ENCODE measurements around the gene DUOX1.

DUOX1 gene

DNA sequence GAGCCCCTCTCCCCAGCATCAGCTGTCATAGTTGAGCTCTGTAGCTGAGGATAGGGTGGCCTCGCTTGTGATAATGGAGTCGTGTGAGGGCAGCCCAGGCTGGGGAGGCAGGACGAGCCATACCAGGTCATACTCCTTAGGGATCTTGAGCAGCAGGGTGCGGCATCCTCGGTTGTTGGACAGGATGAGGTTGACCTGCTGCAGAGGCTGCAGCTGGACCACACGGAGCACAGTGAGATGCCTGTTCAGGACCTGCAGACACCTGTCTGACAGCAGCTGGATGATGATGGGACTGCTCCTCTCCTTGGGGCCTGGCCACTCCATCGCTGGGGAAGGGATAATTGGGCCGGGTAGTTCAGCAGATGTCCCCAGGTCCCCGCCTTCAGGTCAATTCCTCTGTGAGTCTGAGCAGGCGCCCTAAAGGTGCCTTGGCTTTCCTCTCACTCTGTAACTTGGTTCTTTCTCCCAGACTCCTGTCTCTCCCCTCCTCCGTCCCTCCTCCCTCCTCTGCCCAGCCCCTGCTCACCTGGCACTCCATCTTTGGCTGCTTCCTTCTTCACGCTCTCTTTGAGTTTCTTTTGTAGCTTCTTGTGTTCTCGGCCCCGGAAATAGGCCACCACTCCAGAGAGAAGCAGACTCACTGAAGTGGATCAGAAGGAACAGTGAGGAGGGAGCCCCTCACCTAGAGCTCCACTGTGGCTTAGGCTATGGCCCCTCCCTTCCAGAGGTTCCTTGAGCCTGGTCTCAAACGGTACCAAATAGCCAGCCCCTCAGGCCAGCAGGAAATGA is 23.6 kb upstream of the DUOX1 start:
- no peak for DNase-seq

DNA sequence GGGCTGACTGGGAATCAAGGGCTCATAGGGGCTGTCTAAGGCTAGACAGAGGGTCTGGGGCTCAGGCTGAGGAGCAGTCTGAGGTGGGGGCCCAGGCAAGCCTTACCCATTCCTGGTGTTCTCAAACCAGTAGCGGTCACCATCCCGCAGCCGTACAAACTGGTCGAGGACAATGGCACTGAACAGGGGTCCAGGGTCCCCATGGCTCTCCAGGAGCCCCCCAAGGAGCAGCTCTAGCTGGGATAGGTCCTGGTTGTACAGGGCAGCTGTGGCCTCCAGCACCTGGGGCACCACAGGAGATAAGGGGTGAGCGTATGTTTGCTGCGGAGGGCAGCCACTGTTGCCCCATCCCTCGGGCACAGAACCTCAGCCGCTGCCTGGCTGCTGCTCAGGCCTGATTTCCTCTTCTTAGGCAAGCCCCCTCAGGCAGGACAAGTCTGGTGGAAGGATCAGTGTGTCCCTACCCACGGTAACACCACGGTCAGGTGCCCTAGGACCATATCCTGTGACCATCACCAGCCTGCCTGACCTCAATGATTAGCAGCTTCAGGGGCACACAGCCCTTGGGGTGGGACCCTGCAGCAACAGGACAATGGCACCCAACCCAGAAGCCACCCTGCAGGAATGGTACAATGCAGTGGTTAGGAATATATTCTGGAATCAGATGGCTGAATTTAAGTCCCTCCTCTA is 21.7 kb upstream of the DUOX1 start:
- DNase-seq = no peak

DNA sequence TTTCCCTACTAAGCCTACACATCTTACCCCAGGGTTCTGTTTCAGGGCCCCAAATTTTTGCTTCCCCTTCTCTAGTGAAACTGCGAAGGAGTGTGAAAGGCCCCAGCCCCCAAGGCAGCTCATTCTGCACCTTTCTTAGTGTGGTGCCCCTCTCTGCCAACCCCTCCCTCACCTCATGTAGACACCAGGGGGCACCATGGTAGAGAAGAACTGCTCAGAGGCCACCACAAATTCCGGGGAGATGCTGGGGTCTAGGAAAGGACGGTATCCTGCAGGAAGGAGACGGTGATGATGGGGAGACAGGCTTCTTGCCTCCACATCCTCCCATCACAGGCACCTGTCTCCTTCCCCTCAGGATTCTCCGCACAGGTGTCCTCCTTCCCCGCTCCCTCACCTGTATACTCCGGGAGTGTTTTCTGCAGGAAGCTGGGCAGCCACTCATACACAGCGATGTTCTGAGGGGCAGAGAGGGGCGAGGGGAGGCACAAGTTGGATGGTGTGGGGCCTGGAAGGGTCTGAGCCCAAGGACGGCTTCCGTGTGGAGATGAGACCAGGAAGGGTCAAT is 19.5 kb upstream of the DUOX1 start:
- no peak for DNase-seq

DNA sequence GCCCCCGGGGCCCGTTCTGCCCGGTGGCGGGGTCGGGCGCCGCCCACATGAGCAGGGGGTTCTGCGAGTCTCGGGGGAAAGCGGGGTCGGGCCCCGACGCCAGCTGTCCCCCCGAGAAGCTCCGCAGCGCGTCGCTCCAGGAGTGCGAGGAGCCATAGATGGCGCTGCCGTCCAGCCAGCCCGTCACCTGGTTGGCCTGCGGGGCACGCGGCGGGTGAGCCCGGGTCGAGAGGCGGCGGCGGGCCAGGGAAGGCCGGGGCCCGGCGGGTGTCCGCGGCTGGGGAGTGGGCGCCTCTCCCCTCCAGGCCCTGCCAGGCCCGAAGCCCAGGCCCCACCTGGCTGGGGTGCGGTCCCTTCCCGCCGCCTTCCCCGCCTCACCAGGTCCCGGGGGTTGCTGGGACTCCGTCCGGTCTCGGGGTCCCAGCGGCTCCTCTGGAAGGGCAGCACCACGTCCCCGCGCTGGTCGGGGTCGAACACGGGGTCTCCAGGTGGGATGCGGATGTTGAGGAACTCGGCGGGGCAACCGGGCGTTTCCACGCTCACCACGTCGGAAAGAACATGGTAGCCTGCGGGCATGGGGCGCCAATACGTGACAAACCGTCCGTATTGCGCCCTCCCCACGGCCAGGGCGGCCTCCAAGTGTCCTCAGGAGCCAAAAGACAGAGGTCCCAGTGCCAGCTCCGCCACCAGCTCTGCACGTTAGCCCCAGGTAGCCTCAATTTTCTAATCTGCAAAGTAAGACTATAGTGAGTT is 18.2 kb upstream of the DUOX1 start:
- no peak for DNase-seq

DNA sequence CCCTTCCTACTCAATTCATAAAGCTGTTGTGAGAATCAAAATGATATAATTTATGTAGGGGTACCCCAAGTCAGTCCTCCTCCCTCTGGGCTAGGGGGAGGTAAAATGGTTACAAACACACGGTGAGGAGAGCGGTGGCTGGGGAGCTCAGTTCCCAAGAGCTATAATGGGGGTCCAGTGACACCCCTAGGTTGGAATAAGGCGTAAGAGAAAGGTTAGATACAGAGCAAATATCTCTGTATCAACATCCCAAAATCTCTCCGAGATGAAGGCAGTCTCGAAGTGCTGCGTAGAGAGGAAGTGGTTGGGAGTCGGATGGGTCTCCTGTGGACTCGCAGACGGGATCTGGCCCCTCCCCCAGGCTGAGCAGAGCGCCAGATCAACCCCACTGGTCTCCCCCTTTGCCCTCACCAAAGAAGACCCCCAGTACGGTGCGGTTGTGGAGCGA is 17.6 kb upstream of the DUOX1 start:
- DNase-seq = no peak

DNA sequence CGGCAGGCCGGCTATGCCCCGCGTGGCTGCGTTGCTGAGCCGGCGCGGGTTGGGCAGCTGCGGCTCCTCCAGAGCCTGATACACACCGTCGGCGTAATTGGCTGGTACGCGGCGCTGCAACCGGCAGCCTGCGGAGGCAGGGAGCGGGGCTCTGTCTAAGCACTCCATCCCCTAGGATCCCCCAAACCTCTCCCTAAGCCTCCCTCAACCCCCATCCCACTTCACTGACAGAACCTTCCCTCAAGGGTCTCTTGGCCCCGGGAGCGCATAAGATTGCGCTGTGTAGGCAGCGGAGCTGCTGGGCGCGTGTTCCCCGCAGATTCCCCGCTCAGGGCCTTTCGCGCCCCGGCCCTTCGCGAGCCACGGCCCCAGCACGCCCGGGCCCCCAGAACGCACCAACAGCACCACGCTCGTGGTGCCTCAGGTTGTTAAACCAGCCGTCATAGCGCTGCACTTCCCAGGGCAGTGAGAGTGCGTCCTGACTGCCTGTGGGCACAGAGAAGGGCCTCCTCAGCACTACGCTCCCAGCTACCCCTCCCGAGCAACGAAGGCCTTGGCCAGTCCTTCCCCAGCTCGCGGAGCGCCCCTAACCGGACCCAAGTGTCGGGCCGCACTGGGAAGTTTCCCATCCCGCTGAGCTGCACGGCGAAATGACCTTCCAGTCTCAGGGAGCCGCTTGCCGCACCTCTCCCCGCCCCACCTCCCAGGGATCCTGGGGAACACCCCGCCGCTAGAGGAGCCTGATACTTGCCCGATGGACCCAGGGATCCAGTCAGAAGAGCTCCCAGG is 17.0 kb upstream of the DUOX1 start:
- DNase-seq = no peak

DNA sequence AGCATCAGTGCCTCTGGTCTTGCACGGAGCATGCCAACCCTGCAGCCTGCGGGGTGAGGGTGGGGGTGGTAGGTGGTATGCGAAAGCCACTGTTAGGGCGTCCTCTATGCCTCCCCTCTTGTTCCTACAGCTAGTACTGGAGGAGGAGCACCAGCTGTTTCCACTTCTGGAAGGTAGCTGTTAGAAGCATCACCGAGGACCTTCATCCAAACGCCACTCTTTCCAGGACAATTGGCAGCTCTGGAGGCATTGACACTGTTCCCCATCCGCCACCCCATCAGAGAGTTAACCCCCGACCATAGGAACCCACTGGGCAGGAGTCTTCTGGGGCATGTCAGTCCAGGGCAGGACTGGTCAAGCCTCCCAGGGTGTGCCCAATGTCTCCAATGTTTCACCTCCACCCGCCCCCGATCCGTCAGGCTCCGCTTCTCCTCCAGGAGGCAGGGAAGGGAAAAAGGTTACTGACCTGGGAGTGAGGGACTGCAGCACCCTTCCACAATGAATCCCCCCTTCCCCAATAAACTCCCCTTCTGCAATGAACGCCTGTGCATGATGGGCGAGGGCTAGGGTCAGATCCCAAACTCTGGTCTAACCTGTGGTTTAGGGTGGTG is 16.3 kb upstream of the DUOX1 start:
- DNase-seq = no peak

DNA sequence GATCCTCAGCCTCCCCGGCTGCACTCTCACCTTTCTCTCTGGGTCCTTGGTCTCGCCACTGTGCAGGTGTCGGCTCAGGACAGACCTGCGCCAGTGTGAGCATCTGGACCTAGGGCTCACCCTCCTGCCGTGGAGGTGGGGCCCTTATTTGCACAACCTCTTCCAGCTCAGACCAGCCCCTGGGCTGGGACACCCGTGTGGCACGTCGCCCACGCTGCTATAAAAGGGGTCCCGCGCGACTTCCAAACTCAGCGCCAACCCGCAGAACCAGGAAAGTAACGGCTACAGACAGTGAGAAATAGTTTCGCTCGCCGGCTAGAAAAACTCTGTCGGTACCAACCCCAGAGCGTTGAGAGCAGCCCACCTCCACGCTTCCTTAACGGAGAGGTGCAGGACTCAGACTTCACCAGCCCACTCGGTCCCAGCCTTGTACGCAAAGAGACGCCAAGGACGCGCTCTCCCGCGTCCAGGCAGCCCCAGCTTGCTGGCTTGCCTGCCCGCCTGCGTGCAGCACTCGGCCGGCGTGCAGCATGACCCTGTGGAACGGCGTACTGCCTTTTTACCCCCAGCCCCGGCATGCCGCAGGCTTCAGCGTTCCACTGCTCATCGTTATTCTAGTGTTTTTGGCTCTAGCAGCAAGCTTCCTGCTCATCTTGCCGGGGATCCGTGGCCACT is 15.6 kb upstream of the DUOX1 start, which contains the start of the genes DUOX2 and DUOXA2:
DUOX2 (minus strand) TSS at position 97 of the 675 bp plus-strand sequence. CDS start 761 bp downstream, outside the sequence.
DUOXA2 (plus strand) TSS at position 251 of the 675 bp plus-strand sequence; CDS start at position 531, 280 bp downstream.
- no peak for DNase-seq

DNA sequence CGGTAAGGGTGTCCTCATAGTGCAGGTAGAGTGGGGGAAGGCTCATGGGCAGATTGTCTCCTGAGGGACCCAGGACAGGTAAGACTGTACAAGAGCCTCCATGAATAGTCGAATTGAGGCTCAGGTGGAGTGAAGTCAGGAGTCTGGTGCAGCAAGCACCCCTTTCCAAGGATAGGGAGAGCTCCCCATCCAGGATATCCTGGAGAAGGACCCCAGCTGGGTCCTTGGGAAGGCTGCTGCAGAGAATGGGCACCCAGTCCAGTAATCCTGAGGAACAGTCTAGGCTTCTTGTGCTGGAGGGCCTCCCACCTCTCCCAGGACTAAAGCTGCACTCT is 15.1 kb upstream of the DUOX1 start:
- no peak for DNase-seq

DNA sequence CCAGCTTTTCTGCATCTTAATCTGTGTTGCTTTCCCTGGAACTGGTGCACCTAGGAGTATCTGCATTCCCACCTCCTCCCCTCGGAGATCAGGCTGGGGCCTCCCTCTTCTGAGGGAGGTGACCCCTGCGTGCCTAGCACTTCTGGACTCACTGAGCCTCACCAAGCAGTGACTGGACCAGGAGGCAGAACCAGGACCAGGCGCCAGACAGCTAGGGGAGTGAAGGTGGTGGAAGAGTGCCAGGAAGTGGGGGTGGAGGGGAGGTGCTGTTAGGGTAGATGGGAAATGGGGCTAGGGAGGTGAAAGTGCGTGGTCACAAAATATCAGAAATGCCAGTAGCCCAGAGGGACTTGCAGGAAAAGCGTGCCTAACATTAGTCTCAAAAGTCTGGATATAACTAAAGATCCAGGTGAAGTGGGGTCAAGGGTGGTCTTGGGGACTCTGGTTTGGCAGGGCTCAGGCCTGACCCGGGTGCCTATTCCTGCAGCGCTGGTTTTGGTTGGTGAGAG is 14.4 kb upstream of the DUOX1 start:
- DNase-seq = no peak

DNA sequence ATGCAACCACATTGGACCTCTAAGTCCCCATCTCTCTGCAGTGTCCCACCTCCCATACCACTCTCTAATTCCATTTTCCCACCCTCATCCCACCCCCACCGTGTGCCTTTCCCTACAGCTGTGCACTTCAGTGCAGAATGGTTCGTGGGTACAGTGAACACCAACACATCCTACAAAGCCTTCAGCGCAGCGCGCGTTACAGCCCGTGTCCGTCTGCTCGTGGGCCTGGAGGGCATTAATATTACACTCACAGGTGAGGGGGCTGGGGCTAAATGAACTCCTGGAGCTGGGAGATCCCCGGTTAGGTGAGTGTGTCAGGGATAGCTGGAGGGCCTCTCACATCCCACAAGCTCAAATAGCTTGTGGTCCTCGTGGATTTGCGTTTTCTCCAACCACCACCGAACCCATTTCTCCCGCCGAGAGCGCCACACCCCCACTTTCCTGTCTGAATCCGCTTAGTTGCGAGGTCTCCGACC is 13.8 kb upstream of the DUOX1 start:
- DNase-seq = no peak

DNA sequence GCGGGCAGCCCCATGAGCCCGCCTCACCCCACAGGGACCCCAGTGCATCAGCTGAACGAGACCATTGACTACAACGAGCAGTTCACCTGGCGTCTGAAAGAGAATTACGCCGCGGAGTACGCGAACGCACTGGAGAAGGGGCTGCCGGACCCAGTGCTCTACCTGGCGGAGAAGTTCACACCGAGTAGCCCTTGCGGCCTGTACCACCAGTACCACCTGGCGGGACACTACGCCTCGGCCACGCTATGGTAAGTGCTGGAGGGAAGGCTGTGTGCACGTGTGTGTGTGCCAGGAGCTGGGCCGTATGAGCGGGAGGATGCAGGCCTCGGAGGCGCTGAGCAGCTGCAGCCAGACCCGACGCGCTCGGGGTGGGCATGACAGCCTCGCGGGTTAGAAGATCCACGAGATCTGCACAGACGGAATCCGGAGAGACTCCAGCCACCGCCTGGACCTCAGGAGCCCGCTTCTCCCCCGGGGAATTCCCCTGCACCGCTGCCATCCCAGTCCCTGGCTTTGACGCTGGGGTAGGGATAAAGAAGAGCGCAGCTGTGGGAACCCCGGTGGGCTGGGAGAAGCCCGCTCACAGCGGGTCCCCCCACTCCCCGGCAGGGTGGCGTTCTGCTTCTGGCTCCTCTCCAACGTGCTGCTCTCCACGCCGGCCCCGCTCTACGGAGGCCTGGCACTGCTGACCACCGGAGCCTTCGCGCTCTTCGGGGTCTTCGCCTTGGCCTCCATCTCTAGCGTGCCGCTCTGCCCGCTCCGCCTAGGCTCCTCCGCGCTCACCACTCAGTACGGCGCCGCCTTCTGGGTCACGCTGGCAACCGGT is 13.1 kb upstream of the DUOX1 start:
- no peak for DNase-seq

DNA sequence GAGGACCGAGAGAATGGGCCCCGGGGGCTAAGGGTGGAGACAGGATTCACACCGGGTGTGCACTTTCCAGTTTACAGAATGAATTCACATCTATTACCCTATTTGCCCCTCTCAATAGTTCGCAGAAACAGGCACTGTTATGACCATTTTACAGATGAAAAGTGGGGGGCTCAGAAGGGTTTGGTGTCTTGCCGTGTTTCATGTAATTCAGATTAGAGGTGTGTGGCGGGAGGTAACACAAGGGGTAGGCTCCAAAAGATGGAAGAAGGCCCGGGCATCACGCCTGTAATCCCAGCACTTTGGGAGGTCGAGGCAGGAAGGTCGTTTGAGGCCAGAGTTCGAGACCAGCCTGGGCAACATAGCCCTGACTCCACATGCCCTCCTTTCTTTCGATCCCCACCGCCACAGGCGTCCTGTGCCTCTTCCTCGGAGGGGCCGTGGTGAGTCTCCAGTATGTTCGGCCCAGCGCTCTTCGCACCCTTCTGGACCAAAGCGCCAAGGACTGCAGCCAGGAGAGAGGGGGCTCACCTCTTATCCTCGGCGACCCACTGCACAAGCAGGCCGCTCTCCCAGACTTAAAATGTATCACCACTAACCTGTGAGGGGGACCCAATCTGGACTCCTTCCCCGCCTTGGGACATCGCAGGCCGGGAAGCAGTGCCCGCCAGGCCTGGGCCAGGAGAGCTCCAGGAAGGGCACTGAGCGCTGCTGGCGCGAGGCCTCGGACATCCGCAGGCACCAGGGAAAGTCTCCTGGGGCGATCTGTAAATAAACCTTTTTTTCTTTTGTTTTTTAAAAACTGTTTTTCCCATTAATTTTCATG is 12.3 kb upstream of the DUOX1 start:
- DNase-seq = no peak

DNA sequence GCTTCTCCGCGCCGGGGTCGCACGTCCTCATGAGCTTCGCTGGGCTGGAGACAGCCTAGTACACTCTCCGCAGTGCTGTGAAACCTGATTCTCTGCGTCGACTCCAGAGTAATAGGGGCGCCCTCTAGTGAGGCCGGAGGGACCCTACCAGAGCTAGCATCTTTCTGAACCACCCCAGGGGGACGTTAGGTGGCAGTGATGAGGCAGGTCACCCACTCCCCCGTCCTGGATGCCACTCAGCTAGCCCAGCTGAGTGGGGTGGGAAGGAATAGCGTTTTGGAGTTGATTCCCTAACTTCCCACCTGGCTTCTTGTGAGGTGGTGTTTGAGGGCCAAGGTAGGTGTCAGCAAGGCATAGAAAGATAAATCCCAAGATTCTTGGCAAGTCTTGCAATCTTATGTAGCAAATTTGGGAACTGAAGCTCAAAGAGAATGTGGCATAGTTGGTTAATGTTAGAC is 11.6 kb upstream of the DUOX1 start:
- peak; percentile 87 for DNase-seq

DNA sequence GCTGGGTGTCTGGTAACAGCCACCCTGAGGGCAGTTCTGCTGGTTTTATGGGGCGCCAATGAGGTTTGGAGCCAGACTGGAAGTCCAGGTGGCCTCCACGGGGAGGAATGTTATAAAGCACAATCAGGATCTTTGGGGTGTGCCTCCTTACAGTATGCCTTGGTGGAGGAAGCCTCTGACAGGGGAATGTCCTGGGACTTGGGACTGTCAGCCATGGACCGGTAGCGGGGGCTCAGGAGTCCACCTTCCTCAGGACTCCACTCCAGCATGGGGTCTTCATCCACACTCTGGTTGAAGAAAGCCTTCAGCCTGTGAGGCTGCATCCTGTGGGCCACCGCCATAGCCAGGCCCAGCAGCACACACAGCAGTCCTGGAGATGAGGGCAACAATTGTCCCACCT is 10.8 kb upstream of the DUOX1 start:
- no peak for DNase-seq

DNA sequence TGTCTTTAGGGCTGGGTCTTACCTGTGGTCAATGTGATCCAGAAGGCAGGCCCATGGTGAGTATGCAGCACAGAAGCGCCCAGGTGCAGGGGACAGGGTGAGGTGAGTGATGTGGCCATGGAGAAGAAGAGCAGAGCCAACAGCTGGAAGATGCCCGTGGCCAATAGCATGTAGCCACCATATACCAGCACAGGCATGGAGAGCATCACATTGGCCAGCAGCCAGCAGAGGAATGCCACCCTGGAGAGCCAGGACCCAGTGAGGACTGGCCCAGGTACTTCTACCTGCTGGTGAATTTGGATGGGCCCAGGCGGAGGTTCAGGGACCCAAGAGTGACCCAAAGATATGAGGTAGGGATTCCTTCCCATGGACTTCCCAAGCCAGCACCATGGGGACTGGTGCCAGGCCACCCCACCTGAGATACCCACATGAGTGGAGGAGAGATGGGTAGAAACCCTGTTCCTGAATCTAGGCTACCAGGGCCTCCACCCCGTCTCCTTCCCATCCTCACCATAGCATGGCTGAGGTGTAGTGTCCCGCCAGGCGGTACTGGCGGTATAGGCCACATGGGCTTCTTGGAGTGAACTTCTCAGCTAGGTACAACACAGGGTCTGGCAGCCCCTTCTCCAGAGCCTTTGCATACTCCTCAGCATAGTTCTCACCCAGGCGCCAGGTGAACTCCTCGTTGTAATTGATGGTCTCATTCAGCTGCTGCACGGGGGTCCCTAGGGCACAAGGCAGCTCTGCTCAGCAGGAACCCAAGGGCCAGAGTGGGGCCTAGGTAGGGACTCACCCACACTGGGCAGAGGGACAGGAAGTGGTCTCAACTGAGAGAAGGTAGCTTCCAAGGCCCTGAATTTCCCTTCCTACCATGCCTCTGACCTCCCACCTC is 9.5 kb upstream of the DUOX1 start:
- no peak for DNase-seq

DNA sequence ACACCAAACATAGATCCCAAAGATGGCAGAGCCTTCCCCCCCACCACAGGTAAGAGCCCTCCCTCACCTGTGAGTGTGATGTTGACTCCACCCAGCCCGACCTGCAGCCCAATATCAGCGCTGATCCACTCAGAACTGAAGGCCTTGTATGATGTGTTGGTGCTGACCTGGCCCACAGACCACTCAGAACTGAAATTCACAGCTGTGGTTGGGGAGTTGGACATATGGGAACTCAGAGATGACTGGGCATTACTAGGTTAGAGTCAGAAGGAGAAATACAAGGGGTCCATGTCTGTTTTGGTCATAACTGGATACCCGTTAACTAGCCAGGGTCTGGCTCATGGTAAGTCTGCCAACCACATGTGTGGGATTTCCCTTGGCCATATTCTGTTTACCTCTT is 8.8 kb upstream of the DUOX1 start:
- no peak for DNase-seq
